Measurements from ENCODE around the gene DUSP15. TPM values are rescaled to one million over a fixed set of nuclear protein-coding genes. Genes with fewer than 3 reads are reported as not detected.

The DUSP15 gene
- total and polyA plus RNA-seq, 4 donors = 1.6 to 4.7 (median 2.9) TPM

GRCh38 chr20:31811796-31812728 is 58.3 kb downstream of the DUSP15 start:
- H3K27ac ChIP-seq (ENCODE audit: low read depth in 1 of 2, low read length in 1 of 2) = peak overlapping the region in 1 of 2 donors; percentile 12
- H3K9ac ChIP-seq (ENCODE audit: insufficient read depth in 1 of 2, low read length in 2 of 2) = no peak overlapping the region
- TF ChIP-seq, protein P1, sequence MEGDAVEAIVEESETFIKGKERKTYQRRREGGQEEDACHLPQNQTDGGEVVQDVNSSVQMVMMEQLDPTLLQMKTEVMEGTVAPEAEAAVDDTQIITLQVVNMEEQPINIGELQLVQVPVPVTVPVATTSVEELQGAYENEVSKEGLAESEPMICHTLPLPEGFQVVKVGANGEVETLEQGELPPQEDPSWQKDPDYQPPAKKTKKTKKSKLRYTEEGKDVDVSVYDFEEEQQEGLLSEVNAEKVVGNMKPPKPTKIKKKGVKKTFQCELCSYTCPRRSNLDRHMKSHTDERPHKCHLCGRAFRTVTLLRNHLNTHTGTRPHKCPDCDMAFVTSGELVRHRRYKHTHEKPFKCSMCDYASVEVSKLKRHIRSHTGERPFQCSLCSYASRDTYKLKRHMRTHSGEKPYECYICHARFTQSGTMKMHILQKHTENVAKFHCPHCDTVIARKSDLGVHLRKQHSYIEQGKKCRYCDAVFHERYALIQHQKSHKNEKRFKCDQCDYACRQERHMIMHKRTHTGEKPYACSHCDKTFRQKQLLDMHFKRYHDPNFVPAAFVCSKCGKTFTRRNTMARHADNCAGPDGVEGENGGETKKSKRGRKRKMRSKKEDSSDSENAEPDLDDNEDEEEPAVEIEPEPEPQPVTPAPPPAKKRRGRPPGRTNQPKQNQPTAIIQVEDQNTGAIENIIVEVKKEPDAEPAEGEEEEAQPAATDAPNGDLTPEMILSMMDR (IDR thresholded peaks at IDR 0.05; ENCODE audit: control extremely low read depth, extremely low read depth) = no peak
- no peaks in the 10 kb centered on the region for H3K9me3 ChIP-seq (ENCODE audit: control insufficient read depth in 4 of 4, insufficient read depth in 3 of 4, low read length in 3 of 4)
- no peaks in the 10 kb centered on the region for H3K36me3 ChIP-seq (ENCODE audit: control insufficient read depth in 4 of 4, insufficient read depth in 4 of 4, low read length in 4 of 4)
- H3K4me3 ChIP-seq = no peak overlapping the region
- H3K4me1 ChIP-seq (ENCODE audit: control insufficient read depth in 5 of 5, insufficient read depth in 5 of 5, low read length in 5 of 5) = peaks cover 0 to 26% (median 8%) of the 10 kb centered on the region in 5 donors
- 56 to 57% methylated on average over 15 of the region's 15 CpGs for WGBS, 2 donors
- ATAC-seq (ENCODE audit: insufficient read depth, low FRiP score) = no peak
- no peaks in the 10 kb centered on the region for H3K27me3 ChIP-seq (ENCODE audit: control insufficient read depth in 3 of 3, insufficient read depth in 3 of 3, low read length in 2 of 3)
- peak; percentile 35 to 65 (median 61) for DNase-seq

DNA sequence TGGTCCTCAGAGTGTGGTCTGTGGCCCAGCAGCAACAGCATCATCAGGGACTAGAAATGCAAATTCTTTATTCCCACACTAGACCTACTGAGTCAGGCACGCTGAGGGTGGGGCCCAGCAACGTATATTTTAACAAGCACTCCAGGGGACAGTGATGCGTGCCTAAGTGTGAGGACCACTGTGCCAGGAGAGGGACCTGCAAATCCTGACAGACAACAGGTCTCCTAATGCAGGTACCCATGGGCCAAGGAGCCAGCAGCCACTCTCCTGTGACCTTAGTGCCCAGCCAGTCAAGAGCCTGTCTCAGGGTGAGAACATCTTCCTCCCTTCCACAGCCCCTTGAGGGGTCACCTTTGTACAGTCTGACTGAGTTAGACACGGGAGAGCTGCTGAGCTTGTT is 59.1 kb downstream of the DUSP15 start:
- DNase-seq (no peak), ATAC-seq (ENCODE audit: insufficient read depth, low FRiP score) (no peak)
- H3K9me3 ChIP-seq (ENCODE audit: control insufficient read depth in 4 of 4, insufficient read depth in 3 of 4, low read length in 3 of 4) = no peaks in the 10 kb centered on the region
- H3K36me3 ChIP-seq (ENCODE audit: control insufficient read depth in 4 of 4, insufficient read depth in 4 of 4, low read length in 4 of 4) = peaks cover 0 to 4% (median 1%) of the 10 kb centered on the region in 4 donors
- H3K9ac ChIP-seq (ENCODE audit: insufficient read depth in 1 of 2, low read length in 2 of 2) = no peak overlapping the region
- peaks cover 0 to 26% (median 8%) of the 10 kb centered on the region in 5 donors for H3K4me1 ChIP-seq (ENCODE audit: control insufficient read depth in 5 of 5, insufficient read depth in 5 of 5, low read length in 5 of 5)
- TF ChIP-seq, protein P1 (IDR thresholded peaks at IDR 0.05; ENCODE audit: control extremely low read depth, extremely low read depth) = no peak
- no peak overlapping the region for H3K27ac ChIP-seq (ENCODE audit: low read depth in 1 of 2, low read length in 1 of 2)
- WGBS, 2 donors = 90 to 97% methylated on average over 4 of the region's 4 CpGs
- H3K27me3 ChIP-seq (ENCODE audit: control insufficient read depth in 3 of 3, insufficient read depth in 3 of 3, low read length in 2 of 3) = no peaks in the 10 kb centered on the region
- H3K4me3 ChIP-seq = no peak overlapping the region

Small RNAs within 50 kb of the gene (small RNA-seq; reads per million reads assigned to genes)
- gene RNU1-94P (ENCODE audit: low replicate concordance) = not detected

Other genes starting within 250 kb of the DUSP15 start
- gene COX4I2, start 232.6 kb downstream of the DUSP15 start, total RNA-seq = 10 to 100 TPM; 14.4 to 18.8 TPM
- gene COX4I2, start 232.6 kb downstream of the DUSP15 start, polyA plus RNA-seq = 10 to 100 TPM; 21.0 to 51.8 TPM
- 100 to 1,000 TPM; 113 to 150 TPM for gene BCL2L1, start 147.7 kb downstream of the DUSP15 start, total RNA-seq
- gene BCL2L1, start 147.7 kb downstream of the DUSP15 start, polyA plus RNA-seq = 100 to 1,000 TPM; 107 to 120 TPM
- gene TPX2, start 131.2 kb downstream of the DUSP15 start, total RNA-seq = 1 to 10 TPM; 1.6 to 6.5 TPM
- 1 to 10 TPM; 2.0 to 2.1 TPM for gene TPX2, start 131.2 kb downstream of the DUSP15 start, polyA plus RNA-seq
- under 1 TPM in 1 of 2 donors, not detected in 1; 0.28 TPM for gene MYLK2, start 51.2 kb downstream of the DUSP15 start, total RNA-seq
- under 1 TPM; 0.06 to 0.26 TPM for gene MYLK2, start 51.2 kb downstream of the DUSP15 start, polyA plus RNA-seq
- 1 to 10 TPM; 2.3 to 2.7 TPM for gene FOXS1, start 24.9 kb downstream of the DUSP15 start, total RNA-seq
- gene FOXS1, start 24.9 kb downstream of the DUSP15 start, polyA plus RNA-seq = 1 to 10 TPM; 1.4 to 3.2 TPM
- gene TTLL9, start 107 bp upstream of the DUSP15 start, total RNA-seq = 1 to 10 TPM; 7.1 to 8.9 TPM
- gene TTLL9, start 107 bp upstream of the DUSP15 start, polyA plus RNA-seq = 1 to 10 TPM; 1.9 to 2.5 TPM
- 10 to 100 TPM in 1 of 2 donors, 1 to 10 TPM in 1; 6.3 to 10.7 TPM for gene PDRG1, start 81.5 kb upstream of the DUSP15 start, total RNA-seq
- 10 to 100 TPM; 12.3 to 13.0 TPM for gene PDRG1, start 81.5 kb upstream of the DUSP15 start, polyA plus RNA-seq
- under 1 TPM; 0.03 to 0.12 TPM for gene XKR7, start 97.6 kb upstream of the DUSP15 start, total RNA-seq
- gene XKR7, start 97.6 kb upstream of the DUSP15 start, polyA plus RNA-seq = under 1 TPM; 0.02 to 0.08 TPM
- gene CCM2L, start 139.9 kb upstream of the DUSP15 start, total RNA-seq = 10 to 100 TPM; 12.5 to 12.8 TPM
- gene CCM2L, start 139.9 kb upstream of the DUSP15 start, polyA plus RNA-seq = 10 to 100 TPM in 1 of 2 donors, 1 to 10 TPM in 1; 6.6 to 10.8 TPM
- gene HCK, start 181.7 kb upstream of the DUSP15 start, total RNA-seq = 10 to 100 TPM; 28.1 to 94.3 TPM
- gene HCK, start 181.7 kb upstream of the DUSP15 start, polyA plus RNA-seq = 100 to 1,000 TPM in 1 of 2 donors, 10 to 100 TPM in 1; 18.5 to 304 TPM
- 10 to 100 TPM; 35.8 to 46.6 TPM for gene TM9SF4, start 239.2 kb upstream of the DUSP15 start, total RNA-seq
- 10 to 100 TPM; 18.4 to 41.2 TPM for gene TM9SF4, start 239.2 kb upstream of the DUSP15 start, polyA plus RNA-seq